Smooth muscle cell of trachea (primary cell): ENCODE results near the gene ATP2A3. TPM values are rescaled to one million over a fixed set of nuclear protein-coding genes. Genes with fewer than 3 reads are reported as not detected.

Experiments
- total RNA-seq: library from RNA; depleted of rRNA; stranded (reverse); fragments of >200 nt; gene quantifications from 2 replicates; pipeline ENCODE4 v1.2.1, GENCODE V29; 2014

The ATP2A3 gene
- total RNA-seq, result 3.2 and 6.9 TPM in 2 replicates

DNA sequence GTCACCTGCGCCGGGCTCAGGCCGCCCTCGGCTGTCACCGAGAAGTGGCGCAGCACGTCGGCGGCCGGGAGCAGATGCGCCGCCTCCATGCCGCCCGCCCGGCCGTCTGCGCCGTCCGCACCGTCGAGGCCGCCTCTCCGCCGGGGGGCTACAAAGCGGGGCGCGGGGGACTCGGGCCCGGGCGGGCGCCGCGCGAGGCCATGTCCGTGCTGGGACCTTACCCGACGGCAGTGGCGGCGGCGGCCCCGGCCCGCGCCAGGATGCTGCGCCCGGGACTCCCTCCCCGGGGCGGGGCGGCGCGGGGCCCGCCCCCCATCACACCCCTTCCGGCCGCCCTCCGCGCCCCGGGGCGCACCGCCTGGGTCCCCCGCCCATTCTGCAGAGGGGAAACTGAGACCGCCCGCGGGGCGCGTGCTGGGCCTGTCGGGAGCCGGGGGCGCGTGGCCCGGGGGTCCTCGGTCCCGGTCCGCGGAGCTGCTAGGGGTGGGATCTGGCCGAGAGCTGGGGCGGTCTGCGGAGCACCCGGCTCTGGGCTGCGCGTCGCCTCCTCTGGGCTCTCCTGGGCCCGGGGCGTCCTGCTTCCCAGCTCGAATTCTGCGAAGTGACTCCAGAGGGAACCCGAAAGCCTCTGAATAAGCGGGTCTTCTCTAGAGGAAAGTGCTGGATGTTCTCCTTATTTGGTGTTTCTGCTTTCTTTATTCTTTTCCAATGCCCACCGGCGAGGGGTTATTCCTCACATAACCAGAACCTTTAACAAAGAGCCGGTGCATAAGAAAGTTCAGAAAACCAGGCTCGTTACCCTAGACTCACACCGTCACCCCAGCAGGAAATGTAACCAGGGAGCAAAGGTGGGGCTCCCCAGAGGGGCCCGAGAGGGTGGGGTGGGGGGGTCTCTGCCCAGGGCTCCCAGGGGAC, at the start of gene ATP2A3:
Gene ATP2A3 (minus strand): TSS at position 235 of the 915 bp plus-strand sequence. CDS start 146 bp downstream, at position 89.

DNA sequence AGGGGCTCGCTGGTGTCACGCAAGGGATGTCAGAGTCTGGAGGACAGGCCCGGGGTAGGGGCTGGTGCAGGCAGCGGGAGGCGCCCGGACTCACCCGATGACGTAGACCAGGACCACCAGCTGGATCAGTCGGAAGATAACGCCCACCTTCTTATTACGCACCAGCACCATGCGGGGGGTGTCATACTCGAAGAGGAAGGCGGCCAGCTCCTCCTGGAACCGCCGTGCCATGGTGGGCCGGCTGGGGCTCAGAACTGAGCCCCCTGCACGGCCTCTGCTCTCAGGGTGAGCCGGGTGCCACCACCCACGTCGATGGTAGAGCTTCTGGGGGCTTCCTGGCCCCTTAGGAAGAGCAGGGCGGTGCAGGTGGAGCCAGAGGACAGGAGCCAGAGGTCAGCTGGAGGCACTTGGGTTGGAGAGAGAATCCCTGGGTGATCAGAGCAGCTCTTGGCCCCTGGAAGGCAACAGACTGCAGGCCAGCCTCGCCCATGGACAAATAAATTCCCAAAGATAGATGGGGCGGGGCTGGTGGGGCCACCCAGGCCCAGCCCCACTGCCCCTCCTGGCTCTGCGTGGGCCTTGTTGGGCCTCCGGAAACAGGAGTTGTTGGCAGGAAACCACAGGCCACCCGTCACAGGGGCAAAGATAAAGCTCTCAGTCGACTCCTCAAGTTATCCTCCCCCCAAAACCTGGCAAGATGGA, 48.1 kb downstream of the ATP2A3 start, which contains the start of gene P2RX1:
Gene P2RX1 (minus strand): TSS at position 471 of the 702 bp plus-strand sequence. CDS start 240 bp downstream, at position 231.

DNA sequence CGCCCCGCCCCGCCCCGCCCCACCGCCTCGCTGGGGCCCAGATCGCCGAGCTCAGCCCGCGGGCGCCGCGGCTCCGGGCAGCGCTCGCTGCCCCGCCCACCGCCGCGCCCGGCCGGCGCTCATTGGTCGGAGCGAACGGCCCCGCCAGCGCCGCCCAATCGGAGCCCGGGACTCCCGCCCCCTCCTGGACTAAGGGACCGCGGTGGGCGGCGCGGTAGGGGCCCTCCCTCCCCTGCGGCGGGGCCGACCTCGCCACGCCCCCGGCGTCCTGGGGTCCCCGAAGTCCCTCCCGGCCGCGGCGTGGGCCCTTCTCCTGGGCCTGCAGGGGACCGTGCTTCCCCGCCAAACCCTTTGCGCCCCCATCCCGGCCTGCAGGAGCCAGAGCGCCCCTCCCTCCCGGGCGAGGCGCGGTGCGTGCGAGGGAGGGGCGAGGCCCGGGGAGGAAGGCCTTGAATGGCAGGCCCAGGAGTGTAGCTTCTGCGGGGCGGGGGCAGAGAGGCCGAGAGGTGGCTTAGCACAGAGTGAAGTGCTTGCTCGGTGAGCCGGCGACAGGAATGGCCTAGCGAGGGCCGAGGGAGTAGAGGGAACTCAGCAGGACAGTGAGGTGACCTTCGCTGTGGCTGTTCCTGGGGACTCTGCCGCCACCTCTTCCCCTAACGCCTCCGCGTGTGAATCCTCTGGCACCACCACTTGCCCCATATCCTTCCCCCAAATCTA, 71.1 kb downstream of the ATP2A3 start, which contains the start of gene CAMKK1:
Gene CAMKK1 (minus strand): TSS at position 51 of the 717 bp plus-strand sequence. CDS start 7,366 bp downstream, outside the sequence.

Other genes with a start within 250 kb of the ATP2A3 start
- 0.99 and 5.1 TPM in 2 replicates for gene HASPIN, start 240.5 kb downstream of the ATP2A3 start, total RNA-seq
- gene ITGAE, start 163.2 kb downstream of the ATP2A3 start, total RNA-seq, result 10.1 and 18.9 TPM in 2 replicates
- gene NCBP3, start 118.2 kb downstream of the ATP2A3 start, total RNA-seq, result 16.7 and 32.3 TPM in 2 replicates
- gene CAMKK1, start 71.4 kb downstream of the ATP2A3 start, total RNA-seq, result 4.1 and 8.6 TPM in 2 replicates
- gene P2RX1, start 48.0 kb downstream of the ATP2A3 start, total RNA-seq, result not detected in 2 replicates
- gene ZZEF1, start 178.6 kb upstream of the ATP2A3 start, total RNA-seq, result 39.0 and 45.5 TPM in 2 replicates
- 49.7 and 52.9 TPM in 2 replicates for gene CYB5D2, start 178.8 kb upstream of the ATP2A3 start, total RNA-seq